ENCODE results near the gene DNAJC17.

The DNAJC17 gene

GRCh38 chr15:40744815-40745152 is 62.5 kb downstream of the DNAJC17 start:
- peaks cover under 1 to 69% (median 47%) of the 10 kb centered on the region in 5 donors for H3K36me3 ChIP-seq (ENCODE audit: control insufficient read depth in 5 of 5, insufficient read depth in 5 of 5, low read length in 5 of 5)
- peaks cover 0 to 35% (median 18%) of the 10 kb centered on the region in 5 donors for H3K4me1 ChIP-seq (ENCODE audit: control insufficient read depth in 5 of 5, insufficient read depth in 5 of 5, low read length in 5 of 5)

DNA sequence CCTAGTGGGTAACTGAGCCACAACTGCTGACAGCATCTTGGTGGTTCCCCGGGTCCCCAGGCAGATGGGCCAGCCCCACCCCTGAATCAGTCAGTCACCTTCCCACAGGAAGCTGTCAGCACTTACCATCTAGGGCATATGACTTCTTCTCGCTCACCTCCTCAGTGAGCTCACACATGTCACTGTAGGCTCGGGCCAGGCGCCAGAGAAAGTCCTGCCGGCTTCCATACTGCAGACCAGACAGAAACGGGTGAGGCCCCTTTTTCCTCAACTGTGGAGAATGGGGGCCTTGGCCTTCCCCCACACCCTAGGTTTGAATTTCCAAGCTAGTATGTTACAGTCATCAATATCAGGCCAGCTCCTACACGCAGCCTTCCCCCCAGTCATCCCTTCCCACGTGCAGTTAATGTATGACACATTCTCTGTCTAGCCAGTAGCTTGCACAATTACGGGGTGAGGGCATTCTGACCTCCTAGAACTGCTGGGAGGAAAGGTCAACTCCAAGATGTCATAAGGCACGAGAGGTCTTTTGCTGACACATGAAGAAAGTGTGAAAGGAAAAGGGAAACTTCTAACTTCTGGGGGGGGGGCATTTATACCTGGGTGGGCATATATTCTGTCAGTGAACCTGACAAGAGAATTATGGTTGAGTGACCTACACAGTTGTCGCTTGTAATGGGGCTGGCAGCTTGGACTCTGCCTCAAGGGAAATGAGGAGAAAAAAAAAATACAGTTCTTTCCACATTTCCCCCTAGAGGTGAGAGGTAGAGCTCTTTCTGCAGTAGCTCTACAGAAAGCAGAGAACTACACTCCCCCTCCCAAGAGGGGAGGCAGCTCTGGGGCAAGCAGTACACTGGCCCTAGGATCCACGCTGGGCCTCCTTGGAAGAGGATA is 63.1 kb downstream of the DNAJC17 start:
- peak overlapping the region; percentile 46 for H3K27ac ChIP-seq (ENCODE audit: low read depth, low read length)
- H3K36me3 ChIP-seq (ENCODE audit: control insufficient read depth in 5 of 5, insufficient read depth in 5 of 5, low read length in 5 of 5), result peaks cover 5 to 69% (median 48%) of the 10 kb centered on the region in 5 donors
- no peaks in the 10 kb centered on the region for H3K27me3 ChIP-seq (ENCODE audit: control insufficient read depth in 5 of 5, insufficient read depth in 4 of 5, low read length in 5 of 5)
- H3K4me1 ChIP-seq (ENCODE audit: control insufficient read depth in 5 of 5, insufficient read depth in 5 of 5, low read length in 5 of 5), result peaks cover 0 to 35% (median 18%) of the 10 kb centered on the region in 5 donors
- no peak overlapping the region for H3K9ac ChIP-seq (ENCODE audit: low read length in 5 of 5)
- H3K9me3 ChIP-seq (ENCODE audit: control insufficient read depth in 5 of 5, low read length in 5 of 5), result no peaks in the 10 kb centered on the region
- no peak overlapping the region for H3K4me3 ChIP-seq (ENCODE audit: low read depth in 1 of 5, low read length in 5 of 5)

More at GRCh38 chr15:40744815-40745152, 62.5 kb downstream of the DNAJC17 start:
- no peak overlapping the region for H3K4me3 ChIP-seq (ENCODE audit: low read depth in 1 of 5, low read length in 5 of 5)
- no peaks in the 10 kb centered on the region for H3K27me3 ChIP-seq (ENCODE audit: control insufficient read depth in 5 of 5, insufficient read depth in 4 of 5, low read length in 5 of 5)
- H3K27ac ChIP-seq (ENCODE audit: low read depth, low read length), result peak overlapping the region; percentile 46
- no peaks in the 10 kb centered on the region for H3K9me3 ChIP-seq (ENCODE audit: control insufficient read depth in 5 of 5, low read length in 5 of 5)
- no peak overlapping the region for H3K9ac ChIP-seq (ENCODE audit: low read length in 5 of 5)

GRCh38 chr15:40743485-40743901 is 63.8 kb downstream of the DNAJC17 start:
- Histone ChIP-seq H3K9me3 (ENCODE audit: control insufficient read depth in 5 of 5, low read length in 5 of 5) (no peaks in the 10 kb centered on the region), H3K4me3 (ENCODE audit: low read depth in 1 of 5, low read length in 5 of 5) (no peak overlapping the region), H3K9ac (ENCODE audit: low read length in 5 of 5) (no peak overlapping the region), H3K4me1 (ENCODE audit: control insufficient read depth in 5 of 5, insufficient read depth in 5 of 5, low read length in 5 of 5) (peaks cover 0 to 35% (median 18%) of the 10 kb centered on the region in 5 donors), H3K27me3 (ENCODE audit: control insufficient read depth in 5 of 5, insufficient read depth in 4 of 5, low read length in 5 of 5) (no peaks in the 10 kb centered on the region), H3K27ac (ENCODE audit: low read depth, low read length) (no peak overlapping the region), H3K36me3 (ENCODE audit: control insufficient read depth in 5 of 5, insufficient read depth in 5 of 5, low read length in 5 of 5) (peaks cover 7 to 71% (median 52%) of the 10 kb centered on the region in 5 donors)

DNA sequence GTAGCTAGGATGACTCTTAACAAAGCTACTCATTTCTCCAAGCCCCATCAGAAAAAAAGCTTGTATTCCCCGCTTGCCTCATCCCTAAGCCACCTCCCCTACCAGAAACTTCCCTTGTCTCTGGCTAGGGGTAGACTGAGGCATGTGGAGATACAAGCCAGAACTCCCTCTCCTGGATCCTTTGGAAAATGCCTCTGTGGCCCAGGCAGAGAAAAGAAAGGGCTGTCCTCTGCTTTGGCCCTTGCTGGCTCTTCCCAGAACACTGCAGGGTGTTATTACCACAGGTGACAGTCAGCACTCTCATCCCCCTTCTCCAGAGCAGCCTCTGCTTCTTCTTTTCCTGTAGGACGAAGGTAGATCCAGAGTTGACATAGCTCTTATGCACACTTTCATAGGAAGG is 67.4 kb downstream of the DNAJC17 start:
- no peak overlapping the region for H3K9ac ChIP-seq (ENCODE audit: low read length in 5 of 5)
- H3K27ac ChIP-seq (ENCODE audit: low read depth, low read length), result no peak overlapping the region
- peaks cover 0 to 24% (median 8%) of the 10 kb centered on the region in 5 donors for H3K4me1 ChIP-seq (ENCODE audit: control insufficient read depth in 5 of 5, insufficient read depth in 5 of 5, low read length in 5 of 5)
- H3K9me3 ChIP-seq (ENCODE audit: control insufficient read depth in 5 of 5, low read length in 5 of 5), result no peaks in the 10 kb centered on the region
- no peaks in the 10 kb centered on the region for H3K27me3 ChIP-seq (ENCODE audit: control insufficient read depth in 5 of 5, insufficient read depth in 4 of 5, low read length in 5 of 5)
- H3K4me3 ChIP-seq (ENCODE audit: low read depth in 1 of 5, low read length in 5 of 5), result no peak overlapping the region
- peaks cover 22 to 83% (median 71%) of the 10 kb centered on the region in 5 donors for H3K36me3 ChIP-seq (ENCODE audit: control insufficient read depth in 5 of 5, insufficient read depth in 5 of 5, low read length in 5 of 5)

DNA sequence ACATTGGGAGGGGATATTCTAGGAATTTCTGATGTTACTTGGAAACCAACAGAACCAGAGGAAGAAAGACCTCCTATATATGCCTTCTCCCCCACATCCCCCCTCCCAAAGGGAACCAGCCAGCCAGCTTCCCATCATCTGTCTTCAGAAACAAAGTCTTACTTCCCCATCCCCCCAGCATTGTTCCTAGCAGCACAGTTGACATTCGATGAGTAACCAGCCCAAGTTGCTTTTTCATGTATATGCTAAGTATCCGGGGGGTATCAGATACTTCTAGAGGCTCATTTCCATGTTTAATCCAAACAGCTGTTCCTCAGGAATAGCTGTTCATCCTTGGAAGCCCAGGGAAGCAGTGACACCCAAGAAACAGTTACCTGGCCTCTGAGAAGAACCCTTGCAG is 68.2 kb downstream of the DNAJC17 start:
- Histone ChIP-seq H3K4me3 (ENCODE audit: low read depth in 1 of 5, low read length in 5 of 5) (no peak overlapping the region), H3K36me3 (ENCODE audit: control insufficient read depth in 5 of 5, insufficient read depth in 5 of 5, low read length in 5 of 5) (peaks cover 26 to 81% (median 64%) of the 10 kb centered on the region in 5 donors), H3K27me3 (ENCODE audit: control insufficient read depth in 5 of 5, insufficient read depth in 4 of 5, low read length in 5 of 5) (no peaks in the 10 kb centered on the region)

DNA sequence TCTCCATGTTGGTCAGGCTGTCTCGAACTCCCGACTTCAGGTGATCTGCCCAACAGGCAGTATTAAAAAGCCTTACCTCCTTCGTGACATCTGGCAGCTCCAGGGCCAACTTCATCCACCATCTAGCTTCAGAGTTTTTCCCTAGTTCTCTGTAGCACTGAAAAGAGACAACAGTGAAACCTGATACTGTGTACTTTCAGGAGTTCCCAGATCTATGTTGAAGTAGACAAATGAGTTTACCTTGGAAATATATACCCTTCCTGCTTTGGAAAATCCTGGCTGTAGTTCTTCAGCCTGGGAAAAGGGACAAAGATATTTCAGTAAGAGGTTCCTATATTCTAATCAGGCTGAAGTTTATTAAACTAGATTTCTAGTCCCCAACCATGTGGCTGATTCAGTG is 70.2 kb downstream of the DNAJC17 start:
- Histone ChIP-seq H3K9ac (ENCODE audit: low read length in 5 of 5) (no peak overlapping the region), H3K4me1 (ENCODE audit: control insufficient read depth in 5 of 5, insufficient read depth in 5 of 5, low read length in 5 of 5) (peaks cover 0 to 7% (median 0%) of the 10 kb centered on the region in 5 donors), H3K4me3 (ENCODE audit: low read depth in 1 of 5, low read length in 5 of 5) (no peak overlapping the region), H3K27ac (ENCODE audit: low read depth, low read length) (no peak overlapping the region), H3K9me3 (ENCODE audit: control insufficient read depth in 5 of 5, low read length in 5 of 5) (no peaks in the 10 kb centered on the region), H3K36me3 (ENCODE audit: control insufficient read depth in 5 of 5, insufficient read depth in 5 of 5, low read length in 5 of 5) (peaks cover 26 to 66% (median 59%) of the 10 kb centered on the region in 5 donors), H3K27me3 (ENCODE audit: control insufficient read depth in 5 of 5, insufficient read depth in 4 of 5, low read length in 5 of 5) (no peaks in the 10 kb centered on the region)

More for the DNA sequence above, 68.2 kb downstream of the DNAJC17 start:
- peaks cover 0 to 16% (median 7%) of the 10 kb centered on the region in 5 donors for H3K4me1 ChIP-seq (ENCODE audit: control insufficient read depth in 5 of 5, insufficient read depth in 5 of 5, low read length in 5 of 5)
- no peak overlapping the region for H3K27ac ChIP-seq (ENCODE audit: low read depth, low read length)
- no peaks in the 10 kb centered on the region for H3K9me3 ChIP-seq (ENCODE audit: control insufficient read depth in 5 of 5, low read length in 5 of 5)
- no peak overlapping the region for H3K9ac ChIP-seq (ENCODE audit: low read length in 5 of 5)

- H3K36me3 ChIP-seq (ENCODE audit: control insufficient read depth in 5 of 5, insufficient read depth in 5 of 5, low read length in 5 of 5), result peaks cover 26 to 68% (median 59%) of the 10 kb centered on the region in 5 donors
- no peak overlapping the region for H3K9ac ChIP-seq (ENCODE audit: low read length in 5 of 5)
- H3K27me3 ChIP-seq (ENCODE audit: control insufficient read depth in 5 of 5, insufficient read depth in 4 of 5, low read length in 5 of 5), result no peaks in the 10 kb centered on the region
- H3K4me1 ChIP-seq (ENCODE audit: control insufficient read depth in 5 of 5, insufficient read depth in 5 of 5, low read length in 5 of 5), result peaks cover 0 to 7% (median 0%) of the 10 kb centered on the region in 5 donors
- H3K27ac ChIP-seq (ENCODE audit: low read depth, low read length), result no peak overlapping the region
- H3K9me3 ChIP-seq (ENCODE audit: control insufficient read depth in 5 of 5, low read length in 5 of 5), result no peaks in the 10 kb centered on the region
- H3K4me3 ChIP-seq (ENCODE audit: low read depth in 1 of 5, low read length in 5 of 5), result no peak overlapping the region
Observed at GRCh38 chr15:40736575-40736974, 70.7 kb downstream of the DNAJC17 start.

DNA sequence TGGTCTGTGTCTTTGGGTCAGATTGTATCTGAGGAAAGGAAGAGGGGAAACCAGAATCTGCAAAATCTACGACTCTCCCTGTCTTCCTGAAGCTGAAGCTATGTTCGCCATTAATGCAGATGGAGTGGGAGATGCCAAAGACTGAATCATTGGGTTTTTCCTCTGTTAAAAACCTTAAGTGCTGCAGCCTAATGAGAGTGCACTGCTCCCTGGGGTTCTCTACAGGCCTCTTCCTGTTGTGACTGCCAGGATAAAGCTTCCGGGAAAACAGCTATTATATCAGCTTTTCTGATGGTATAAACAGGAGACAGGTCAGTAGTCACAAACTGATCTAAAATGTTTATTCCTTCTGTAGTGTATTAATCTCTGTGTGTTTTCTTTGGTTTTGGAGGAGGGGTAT is 76.2 kb downstream of the DNAJC17 start:
- Histone ChIP-seq H3K4me1 (ENCODE audit: control insufficient read depth in 5 of 5, insufficient read depth in 5 of 5, low read length in 5 of 5) (peaks cover 0 to 15% (median 0%) of the 10 kb centered on the region in 5 donors), H3K36me3 (ENCODE audit: control insufficient read depth in 5 of 5, insufficient read depth in 5 of 5, low read length in 5 of 5) (peaks cover 7 to 27% (median 21%) of the 10 kb centered on the region in 5 donors), H3K27ac (ENCODE audit: low read depth, low read length) (peak overlapping the region; percentile 35), H3K9me3 (ENCODE audit: control insufficient read depth in 5 of 5, low read length in 5 of 5) (no peaks in the 10 kb centered on the region), H3K4me3 (ENCODE audit: low read depth in 1 of 5, low read length in 5 of 5) (no peak overlapping the region), H3K9ac (ENCODE audit: low read length in 5 of 5) (peak overlapping the region in 1 of 5 donors; percentile 6), H3K27me3 (ENCODE audit: control insufficient read depth in 5 of 5, insufficient read depth in 4 of 5, low read length in 5 of 5) (no peaks in the 10 kb centered on the region)

DNA sequence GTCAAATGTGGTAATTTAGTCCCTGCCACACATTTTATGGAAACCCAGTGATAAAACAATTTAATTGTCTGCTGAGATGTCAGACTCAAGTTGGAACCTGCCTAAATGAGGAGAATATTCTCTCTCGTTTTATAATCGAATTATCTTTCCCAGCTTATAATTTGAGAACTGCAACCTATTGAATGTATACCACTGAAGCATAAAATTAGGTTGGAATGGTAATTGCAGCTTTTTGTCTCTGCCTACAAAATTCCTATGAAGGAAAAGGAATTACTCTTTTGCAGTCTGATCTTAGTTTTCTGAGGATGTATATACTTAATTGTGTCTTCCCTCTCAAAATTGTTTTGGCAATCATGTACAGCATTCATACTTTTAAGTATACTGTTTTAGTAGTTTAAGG is 83.4 kb downstream of the DNAJC17 start:
- H3K4me1 ChIP-seq (ENCODE audit: control insufficient read depth in 5 of 5, insufficient read depth in 5 of 5, low read length in 5 of 5), result no peaks in the 10 kb centered on the region
- no peaks in the 10 kb centered on the region for H3K36me3 ChIP-seq (ENCODE audit: control insufficient read depth in 5 of 5, insufficient read depth in 5 of 5, low read length in 5 of 5)
- H3K27ac ChIP-seq (ENCODE audit: low read depth, low read length), result no peak overlapping the region
- H3K9me3 ChIP-seq (ENCODE audit: control insufficient read depth in 5 of 5, low read length in 5 of 5), result no peaks in the 10 kb centered on the region
- H3K4me3 ChIP-seq (ENCODE audit: low read depth in 1 of 5, low read length in 5 of 5), result no peak overlapping the region
- H3K9ac ChIP-seq (ENCODE audit: low read length in 5 of 5), result no peak overlapping the region
- no peaks in the 10 kb centered on the region for H3K27me3 ChIP-seq (ENCODE audit: control insufficient read depth in 5 of 5, insufficient read depth in 4 of 5, low read length in 5 of 5)

DNA sequence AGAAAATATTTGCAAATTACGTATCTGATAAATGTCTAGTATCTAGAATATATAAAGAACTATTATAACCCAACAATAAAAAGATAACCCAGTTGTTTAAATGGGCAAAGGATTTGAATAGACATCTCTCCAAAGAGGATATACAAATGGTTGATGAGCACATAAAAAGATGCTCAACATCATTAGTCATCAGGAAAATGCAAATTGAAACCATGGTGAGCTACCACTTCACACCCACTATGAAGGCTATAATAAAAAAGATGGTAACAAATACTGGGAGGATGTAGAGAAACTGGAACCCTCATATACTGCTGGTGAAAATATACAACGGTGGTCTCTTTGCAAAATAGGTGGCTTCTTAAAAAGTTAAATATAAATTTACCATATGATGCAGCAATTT is 84.3 kb downstream of the DNAJC17 start:
- H3K27ac ChIP-seq (ENCODE audit: low read depth, low read length), result no peak overlapping the region
- H3K4me3 ChIP-seq (ENCODE audit: low read depth in 1 of 5, low read length in 5 of 5), result no peak overlapping the region
- H3K27me3 ChIP-seq (ENCODE audit: control insufficient read depth in 5 of 5, insufficient read depth in 4 of 5, low read length in 5 of 5), result no peaks in the 10 kb centered on the region
- H3K9me3 ChIP-seq (ENCODE audit: control insufficient read depth in 5 of 5, low read length in 5 of 5), result no peaks in the 10 kb centered on the region
- no peaks in the 10 kb centered on the region for H3K4me1 ChIP-seq (ENCODE audit: control insufficient read depth in 5 of 5, insufficient read depth in 5 of 5, low read length in 5 of 5)
- H3K9ac ChIP-seq (ENCODE audit: low read length in 5 of 5), result no peak overlapping the region
- no peaks in the 10 kb centered on the region for H3K36me3 ChIP-seq (ENCODE audit: control insufficient read depth in 5 of 5, insufficient read depth in 5 of 5, low read length in 5 of 5)
